ENCODE results near the gene ATF3. TPM values are rescaled to one million over a fixed set of nuclear protein-coding genes. Genes with fewer than 3 reads are reported as not detected.

ATF3 gene
- total RNA-seq, 2 donors from 2014 or later: 12.6 to 27.6 TPM

DNA sequence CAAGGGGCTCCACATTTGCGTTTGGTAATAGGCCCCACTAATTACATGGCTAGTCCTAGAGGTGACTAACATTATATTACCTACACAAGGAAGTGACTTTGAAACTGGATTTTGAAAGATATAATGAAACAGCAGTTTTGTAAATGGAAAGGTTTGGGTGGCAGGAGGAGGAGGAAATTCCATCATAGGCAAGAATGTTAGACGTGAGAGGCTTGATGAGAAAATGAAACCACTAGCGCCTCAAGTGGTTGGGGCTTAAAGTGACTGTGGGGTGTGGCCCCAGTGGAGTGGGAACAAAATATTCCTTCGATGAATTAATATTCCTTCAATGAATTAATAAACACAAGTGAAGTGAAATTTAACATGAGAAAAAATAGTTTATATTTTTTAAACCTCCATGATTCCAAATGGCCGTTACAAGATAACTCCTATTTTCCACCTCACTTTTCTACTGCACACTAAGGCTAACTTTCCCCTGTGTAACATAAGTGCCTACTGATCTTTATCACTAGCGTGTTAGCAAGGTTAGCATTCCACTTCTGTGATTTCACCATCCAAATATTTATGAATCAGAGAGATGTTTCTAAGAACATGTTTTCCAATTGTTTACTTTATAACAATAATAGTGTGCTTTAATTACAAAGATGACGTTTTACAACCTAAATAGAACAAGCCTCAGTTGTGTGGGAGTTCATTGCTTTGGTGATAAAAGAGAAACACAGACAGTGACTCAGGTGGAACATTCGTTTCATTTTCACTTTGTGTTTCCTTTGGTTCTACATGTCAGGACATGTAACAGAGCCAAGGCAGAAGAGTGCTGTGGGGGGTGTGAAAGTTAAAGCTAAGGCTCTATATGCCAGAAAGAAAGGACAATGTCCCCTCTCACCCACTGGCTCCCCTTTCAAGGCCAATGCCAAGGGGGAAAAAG is 12.5 kb upstream of the ATF3 start:
- H3K36me3 ChIP-seq: no peaks in the 10 kb centered on the region
- peak overlapping the region in 1 of 2 donors; percentile 56 for H3K27ac ChIP-seq
- DNase-seq (ENCODE audit: low spot score): no peak
- TF ChIP-seq, protein P1, sequence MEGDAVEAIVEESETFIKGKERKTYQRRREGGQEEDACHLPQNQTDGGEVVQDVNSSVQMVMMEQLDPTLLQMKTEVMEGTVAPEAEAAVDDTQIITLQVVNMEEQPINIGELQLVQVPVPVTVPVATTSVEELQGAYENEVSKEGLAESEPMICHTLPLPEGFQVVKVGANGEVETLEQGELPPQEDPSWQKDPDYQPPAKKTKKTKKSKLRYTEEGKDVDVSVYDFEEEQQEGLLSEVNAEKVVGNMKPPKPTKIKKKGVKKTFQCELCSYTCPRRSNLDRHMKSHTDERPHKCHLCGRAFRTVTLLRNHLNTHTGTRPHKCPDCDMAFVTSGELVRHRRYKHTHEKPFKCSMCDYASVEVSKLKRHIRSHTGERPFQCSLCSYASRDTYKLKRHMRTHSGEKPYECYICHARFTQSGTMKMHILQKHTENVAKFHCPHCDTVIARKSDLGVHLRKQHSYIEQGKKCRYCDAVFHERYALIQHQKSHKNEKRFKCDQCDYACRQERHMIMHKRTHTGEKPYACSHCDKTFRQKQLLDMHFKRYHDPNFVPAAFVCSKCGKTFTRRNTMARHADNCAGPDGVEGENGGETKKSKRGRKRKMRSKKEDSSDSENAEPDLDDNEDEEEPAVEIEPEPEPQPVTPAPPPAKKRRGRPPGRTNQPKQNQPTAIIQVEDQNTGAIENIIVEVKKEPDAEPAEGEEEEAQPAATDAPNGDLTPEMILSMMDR (IDR thresholded peaks at IDR 0.05): peak in 1 of 2 donors; percentile 49
- no peaks in the 10 kb centered on the region for H3K27me3 ChIP-seq
- no peaks in the 10 kb centered on the region for H3K4me1 ChIP-seq
- no peaks in the 10 kb centered on the region for H3K9me3 ChIP-seq
- H3K4me3 ChIP-seq: no peak overlapping the region

DNA sequence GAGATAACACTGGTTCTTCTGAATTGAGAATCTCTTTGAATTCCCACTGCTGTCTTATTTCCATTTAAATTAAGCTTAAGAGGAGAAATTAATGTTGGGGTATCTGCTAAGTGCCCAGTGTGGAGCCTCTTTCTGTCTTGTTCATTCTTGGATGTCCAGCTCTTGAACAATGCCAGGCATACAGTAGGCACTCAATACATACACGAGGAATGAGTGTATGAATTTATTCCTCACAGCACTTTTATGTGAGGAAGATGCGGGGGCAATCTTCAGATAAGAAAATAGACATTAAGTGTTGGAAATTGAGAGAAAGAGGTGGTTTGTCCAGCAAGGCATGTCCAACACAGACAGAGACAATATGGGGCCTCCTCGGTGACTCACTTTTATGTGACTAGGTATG is 11.8 kb upstream of the ATF3 start:
- TF ChIP-seq, protein P1 (IDR thresholded peaks at IDR 0.05): no peak
- Histone ChIP-seq H3K36me3 (no peaks in the 10 kb centered on the region), H3K27me3 (no peaks in the 10 kb centered on the region), H3K4me1 (no peaks in the 10 kb centered on the region), H3K27ac (peak overlapping the region in 1 of 2 donors; percentile 56), H3K4me3 (no peak overlapping the region), H3K9me3 (no peaks in the 10 kb centered on the region)
- DNase-seq (ENCODE audit: low spot score): no peak

DNA sequence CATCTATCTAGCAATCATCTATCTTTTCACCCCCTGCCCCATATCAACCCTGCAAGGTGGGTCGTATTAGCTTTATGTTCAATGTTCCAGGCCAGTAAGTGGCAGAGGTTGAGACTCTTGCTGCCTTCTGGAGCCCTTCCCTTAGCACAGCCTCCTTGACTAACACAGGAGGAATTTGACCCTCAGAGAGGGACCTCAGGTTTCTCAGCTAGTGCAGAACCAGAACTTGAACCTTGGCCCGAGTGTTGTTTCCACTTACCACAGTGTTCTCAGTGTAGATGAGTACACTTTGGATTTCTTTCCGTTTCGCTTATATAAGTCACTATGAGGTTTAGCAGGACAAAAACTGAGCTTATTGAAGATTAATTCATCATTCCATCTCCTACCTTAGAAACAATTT is 11.1 kb upstream of the ATF3 start:
- Histone ChIP-seq H3K27me3 (no peaks in the 10 kb centered on the region), H3K4me3 (no peak overlapping the region), H3K27ac (no peak overlapping the region), H3K36me3 (no peaks in the 10 kb centered on the region), H3K9me3 (no peaks in the 10 kb centered on the region), H3K4me1 (no peaks in the 10 kb centered on the region)
- TF ChIP-seq, protein P1 (IDR thresholded peaks at IDR 0.05): no peak
- no peak for DNase-seq (ENCODE audit: low spot score)

DNA sequence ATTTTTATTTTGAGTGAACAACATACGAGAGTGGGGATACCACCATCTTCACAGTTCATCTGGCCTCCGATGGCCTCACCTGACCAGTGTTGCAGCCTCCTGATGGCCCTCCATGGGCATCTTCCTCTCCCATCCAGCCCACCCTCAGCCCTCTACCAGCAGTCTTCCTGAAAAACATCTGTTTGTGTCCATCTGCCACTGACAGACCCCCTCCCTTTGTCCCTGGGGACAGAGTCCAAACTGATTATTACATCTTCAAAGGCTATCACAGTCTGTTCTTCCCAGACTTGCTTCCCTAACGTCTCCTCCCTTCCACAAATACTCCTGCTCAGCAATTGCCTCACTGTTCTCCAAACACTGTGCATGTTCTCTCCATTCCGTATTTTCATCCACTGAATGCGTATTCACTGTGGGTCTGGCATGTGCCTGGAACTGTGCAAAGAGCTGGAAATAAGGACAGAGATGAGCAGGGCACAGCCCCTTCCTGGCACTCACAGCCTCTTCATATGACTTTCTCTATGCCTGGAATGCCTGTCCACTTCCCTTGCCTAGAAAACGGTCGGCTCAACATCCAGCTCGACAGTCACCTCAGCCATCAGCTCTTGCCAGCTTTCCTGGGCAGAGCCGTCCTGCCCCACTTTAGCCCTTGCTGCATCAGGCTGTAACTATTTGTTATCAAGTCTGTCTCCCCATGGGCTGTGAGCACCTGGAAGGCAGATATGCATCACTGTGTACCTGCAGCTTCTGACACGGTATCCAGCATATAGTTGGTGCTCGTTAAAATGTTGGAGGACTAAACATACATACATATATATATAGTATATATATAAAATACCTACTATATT is 8.3 kb upstream of the ATF3 start:
- H3K27ac ChIP-seq: no peak overlapping the region
- TF ChIP-seq, protein P1 (IDR thresholded peaks at IDR 0.05): no peak
- H3K4me1 ChIP-seq: no peaks in the 10 kb centered on the region
- DNase-seq (ENCODE audit: low spot score): no peak
- H3K9me3 ChIP-seq: no peaks in the 10 kb centered on the region
- no peaks in the 10 kb centered on the region for H3K27me3 ChIP-seq
- no peak overlapping the region for H3K4me3 ChIP-seq
- H3K36me3 ChIP-seq: no peaks in the 10 kb centered on the region

DNA sequence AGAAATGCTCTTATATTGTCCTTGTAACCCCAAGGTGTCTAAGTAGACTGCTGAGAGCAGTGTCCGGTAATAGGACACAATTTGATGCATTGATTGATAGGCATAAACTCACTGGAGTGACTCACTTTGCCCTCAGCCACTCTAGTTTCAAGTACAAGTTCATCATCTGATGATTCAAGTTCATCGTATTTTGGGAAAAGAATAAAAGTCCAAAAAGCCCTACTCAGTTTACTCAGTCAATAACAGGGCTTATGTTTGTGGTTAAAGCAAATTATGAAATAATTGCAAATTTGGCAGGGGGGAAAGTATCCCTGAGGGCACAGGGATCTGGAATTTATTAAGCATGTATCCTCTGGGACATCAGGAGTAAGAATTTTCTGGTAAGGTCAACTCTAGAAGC is 7.6 kb upstream of the ATF3 start:
- DNase-seq (ENCODE audit: low spot score): no peak
- no peak overlapping the region for H3K27ac ChIP-seq
- H3K27me3 ChIP-seq: no peaks in the 10 kb centered on the region
- H3K4me3 ChIP-seq: no peak overlapping the region
- TF ChIP-seq, protein P1 (IDR thresholded peaks at IDR 0.05): no peak
- H3K4me1 ChIP-seq: peaks cover 0 to 7% of the 10 kb centered on the region in 2 donors
- no peaks in the 10 kb centered on the region for H3K36me3 ChIP-seq
- H3K9me3 ChIP-seq: no peaks in the 10 kb centered on the region
